GM12878 (cell line): Measurements from ENCODE around the gene MRPS21. TPM values are rescaled to one million over a fixed set of nuclear protein-coding genes. Genes with fewer than 3 reads are reported as not detected.

Source experiments
- ATAC-seq: fragments of 200-7000 bp; cut with Tn5 transposase; 3 replicates; pipeline ENCODE4 v1.9.1; 2020; ENCODE audit warnings: mild to moderate bottlenecking, moderate library complexity
- BruUV-seq: library from RNA; stranded (reverse); fragments of 400-500 nt; replicated peaks from 2 replicates; lab custom pipeline; 2021; lab: Mats Ljungman, UMichigan
- CTCF ChIA-PET: fragments of 300-600 bp; sonication (Branson Sonifier 250); formaldehyde crosslinking; extraction: SDS; loops from one replicate; lab custom pipeline; 2021; ENCODE audit warnings: inconsistent platforms; lab: Yijun Ruan, JAX
- POLR2A ChIA-PET: fragments of 350-600 bp; formaldehyde crosslinking; extraction: SDS; loops from one replicate; lab custom pipeline; 2021; ENCODE audit warnings: inconsistent platforms; lab: Charles Lee
- RAD21 ChIA-PET: fragments of 300-600 bp; sonication (Branson Sonifier 250); formaldehyde crosslinking; loops from one replicate; lab custom pipeline; 2023; ENCODE audit warnings: antibody characterized with exemption; ENCODE audit not compliant: unreplicated experiment; lab: Charles Lee
- SMC1A ChIA-PET: fragments of 300-600 bp; sonication (Branson Sonifier 250); formaldehyde crosslinking; loops from one replicate; lab custom pipeline; 2023; ENCODE audit not compliant: unreplicated experiment, uncharacterized antibody; lab: Charles Lee
- DNase-seq: peaks from one replicate; pipeline ENCODE4 v3.0.0-alpha.2; 2011; ENCODE audit warnings: low read depth, low spot score
- FAIRE-seq: peaks from 3 replicates; lab custom pipeline; 2011; peaks lifted over from hg19 to GRCh38; lab: Jason Lieb, UNC
- H2AFZ ChIP-seq: 2 replicates; pipeline ENCODE4 v1.6.0; 2011; ENCODE audit warnings: low read depth, low read length, control low read depth; ENCODE audit not compliant: control insufficient read depth
- H3K27ac ChIP-seq: 2 replicates; pipeline ENCODE4 v1.5.1; 2011; ENCODE audit warnings: control low read depth; ENCODE audit not compliant: control insufficient read depth, insufficient read depth
- H3K27me3 ChIP-seq, 2 experiments: replicated peaks in 1 of 2; 2 replicates each; pipeline versions ENCODE4 v1.6.0 to v1.6.1; 2011; ENCODE audit warnings: low read length in 1 of 2; ENCODE audit not compliant: control insufficient read depth in 2 of 2, insufficient read depth in 2 of 2
- H3K36me3 ChIP-seq, 2 experiments: 2 replicates each; pipeline ENCODE4 v1.5.1; 2011; ENCODE audit warnings: low read length in 1 of 2; ENCODE audit not compliant: control insufficient read depth in 2 of 2, insufficient read depth in 2 of 2
- H3K4me1 ChIP-seq: 2 replicates; pipeline ENCODE4 v1.6.1; 2011; ENCODE audit warnings: mild to moderate bottlenecking, low read length, moderate library complexity, mixed read lengths; ENCODE audit not compliant: control insufficient read depth, insufficient read depth
- H3K4me2 ChIP-seq: 2 replicates; pipeline ENCODE4 v1.6.0; 2011; ENCODE audit warnings: control low read depth; ENCODE audit not compliant: control insufficient read depth, insufficient read depth
- H3K4me3 ChIP-seq: fragments of 200-600 bp; sonication (generic); 2 replicates; pipeline ENCODE4 v1.5.1; 2016
- H3K79me2 ChIP-seq: 2 replicates; pipeline ENCODE4 v1.6.0; 2011; ENCODE audit warnings: low read length; ENCODE audit not compliant: control insufficient read depth, insufficient read depth
- H3K9ac ChIP-seq: 2 replicates; pipeline ENCODE4 v1.8.0; 2011; ENCODE audit warnings: low read length, control low read depth, mixed read lengths; ENCODE audit not compliant: control insufficient read depth, insufficient read depth
- H3K9me3 ChIP-seq: replicated peaks from 3 replicates; pipeline ENCODE4 v1.5.1; 2011; ENCODE audit warnings: mild to moderate bottlenecking, low read length; ENCODE audit not compliant: control insufficient read depth, insufficient read depth
- H4K20me1 ChIP-seq: 2 replicates; pipeline ENCODE4 v1.6.0; 2011; ENCODE audit not compliant: control insufficient read depth, insufficient read depth
- BCL3 ChIP-seq: IDR thresholded peaks from 2 replicates; pipeline ENCODE4 v1.6.1; 2011; ENCODE audit warnings: borderline replicate concordance, low read depth, mild to moderate bottlenecking, moderate library complexity, low read length; ENCODE audit not compliant: insufficient read depth, poor library complexity, severe bottlenecking
- CHD1 ChIP-seq: IDR thresholded peaks from 2 replicates; pipeline ENCODE4 v1.6.1; 2012; ENCODE audit warnings: low read depth, low read length, improper control_type of control experiment
- CHD2 ChIP-seq: IDR thresholded peaks from 2 replicates; pipeline ENCODE4 v1.6.1; 2011; ENCODE audit warnings: low read depth, low read length, improper control_type of control experiment, borderline replicate concordance
- CREM ChIP-seq: IDR thresholded peaks from 2 replicates; pipeline ENCODE4 v1.6.1; 2014; ENCODE audit warnings: antibody characterized with exemption, low read depth
- EED ChIP-seq: sonication (generic); IDR thresholded peaks from 2 replicates; pipeline ENCODE4 v1.6.1; 2016; ENCODE audit warnings: antibody characterized with exemption, low read depth
- EGR1 ChIP-seq, 2 experiments: IDR thresholded peaks; 1 replicate in 1 of 2; 2 replicates in 1 of 2; pipeline ENCODE4 v1.6.1; 2011 to 2012; ENCODE audit warnings: low read depth in 2 of 2, low read length in 2 of 2, borderline replicate concordance in 1 of 2, mild to moderate bottlenecking in 1 of 2, moderate library complexity in 1 of 2
- MXI1 ChIP-seq: fragments of 150-350 bp; IDR thresholded peaks from 2 replicates; pipeline ENCODE4 v1.6.1; 2011; ENCODE audit warnings: low read depth, mild to moderate bottlenecking, inconsistent platforms, low read length, improper control_type of control experiment
- MYB ChIP-seq: fragments of 150-350 bp; IDR thresholded peaks from 2 replicates; pipeline ENCODE4 v1.6.1; 2014; ENCODE audit warnings: mild to moderate bottlenecking, low read depth, low read length, borderline replicate concordance
- NR2F1 ChIP-seq: fragments of 450-650 bp; conservative IDR thresholded peaks from 2 replicates; pipeline ENCODE4 v1.6.1; 2017; ENCODE audit warnings: mild to moderate bottlenecking
- NRF1 ChIP-seq: conservative IDR thresholded peaks from 2 replicates; pipeline ENCODE4 v1.6.1; 2011; ENCODE audit warnings: mild to moderate bottlenecking, low read depth, low read length, improper control_type of control experiment
- SKIL ChIP-seq: fragments of 450-650 bp; IDR thresholded peaks from 2 replicates; pipeline ENCODE4 v1.6.1; 2017; ENCODE audit warnings: mild to moderate bottlenecking, low read depth, inconsistent platforms; ENCODE audit not compliant: poor library complexity, severe bottlenecking
- SREBF1 ChIP-seq: IDR thresholded peaks from 2 replicates; pipeline ENCODE4 v1.6.1; 2012; ENCODE audit warnings: mild to moderate bottlenecking, low read length
- YY1 ChIP-seq: IDR thresholded peaks from 2 replicates; pipeline ENCODE4 v1.6.1; 2011; ENCODE audit warnings: low read depth, mild to moderate bottlenecking, low read length
- ZNF24 ChIP-seq: fragments of 450-650 bp; IDR thresholded peaks from 2 replicates; pipeline ENCODE4 v1.6.1; 2017; ENCODE audit warnings: antibody characterized with exemption, mild to moderate bottlenecking
- ZSCAN29 ChIP-seq: fragments of 450-650 bp; IDR thresholded peaks from 2 replicates; pipeline ENCODE4 v1.6.1; 2017; ENCODE audit warnings: mild to moderate bottlenecking, moderate library complexity
- WGBS: methylation state at CpG from one replicate; pipeline ENCODE4 v1.1.6; 2016; ENCODE audit warnings: low lambda C conversion rate; ENCODE audit not compliant: insufficient replicate concordance, insufficient coverage; ENCODE audit errors: missing lambda C conversion rate; 5-methylcytosine and 5-hydroxymethylcytosine counted together
- in situ Hi-C: fragments of 300-500 bp; cut with MboI; formaldehyde crosslinking; loops from 9 replicates; pipeline ENCODE4 v1.14.3; 2018; ENCODE audit warnings: mixed read lengths
- intact Hi-C: fragments of 100-400 bp; cut with micrococcal nuclease; formaldehyde crosslinking; loops from one replicate; pipeline ENCODE4 v1.14.2; 2022; ENCODE audit not compliant: unreplicated experiment
- polyA plus RNA-seq, 11 experiments: library from polyadenylated mRNA; depleted of rRNA in 4 of 11; unstranded in 6 of 11; stranded (reverse) in 5 of 11; fragments of >200 nt; fragmentation: Nextera tagmentation in 4 of 11; fragmentation: Illumina TruSeq in 1 of 11; extraction: Ambion mirVana in 4 of 11; extraction: Trizol in 1 of 11; gene quantifications; 1 replicate in 1 of 11; 2 replicates in 10 of 11; pipeline versions ENCODE4 v1.2.1 to v1.2.3, GENCODE V29; 2011 to 2016; ENCODE audit warnings: inconsistent platforms in 2 of 11, missing spikeins in 2 of 11, low read depth in 1 of 11
- total RNA-seq, 4 experiments: library from RNA; depleted of rRNA in 3 of 4; stranded (reverse); fragments of >200 nt in 3 of 4; fragmentation: Illumina TruSeq in 1 of 4; extraction: Trizol in 1 of 4; gene quantifications; 2 replicates each; pipeline versions ENCODE4 v1.2.1 to v1.2.3, GENCODE V29; 2013 to 2021
- TF ChIP-seq, protein P1 (sequence below): fragments of 450-650 bp; IDR thresholded peaks from 2 replicates; pipeline ENCODE4 v1.6.1; 2016; ENCODE audit warnings: mild to moderate bottlenecking
- TF ChIP-seq, protein P2 (sequence below): IDR thresholded peaks from 2 replicates; pipeline ENCODE4 v1.6.1; 2011; ENCODE audit warnings: mild to moderate bottlenecking, low read depth, low read length, moderate library complexity; ENCODE audit not compliant: insufficient replicate concordance
- TF ChIP-seq, protein P3 (sequence below): IDR thresholded peaks from 2 replicates; pipeline ENCODE4 v1.6.1; 2012; ENCODE audit warnings: low read length, inconsistent platforms

The MRPS21 gene
- total and polyA plus RNA-seq, 10 of the 15 experiments (the other 5 are each of a cell fraction or from before 2014, with no cell fraction given) = 69.4 to 275 (median 103) TPM

DNA sequence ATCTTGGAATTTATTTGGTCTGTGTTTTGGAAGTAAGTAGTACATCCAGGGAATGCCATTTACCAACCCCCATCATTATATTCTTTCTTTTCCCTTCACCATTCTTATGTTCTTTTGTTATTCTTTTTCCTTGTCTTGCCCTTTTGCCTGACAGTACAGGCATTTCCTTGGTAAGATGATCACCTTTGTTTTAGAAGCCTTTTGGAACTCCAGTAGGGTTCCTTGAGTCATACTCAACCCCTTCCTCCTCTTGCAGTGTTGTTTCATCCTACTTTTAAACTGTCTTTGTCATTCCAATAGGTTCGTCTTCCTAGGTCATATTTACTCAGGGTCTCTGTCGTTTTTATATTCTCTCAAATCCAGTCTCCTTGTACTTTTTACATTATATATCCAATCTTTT, 9.2 kb downstream of the MRPS21 start:
- H3K4me3 ChIP-seq = no peak overlapping the region
- in situ Hi-C loops = no loop called here
- no peak for TF ChIP-seq MYB
- TF ChIP-seq ZNF24 = no peak
- no peak for TF ChIP-seq NR2F1
- no peak for TF ChIP-seq CHD2
- no peak for TF ChIP-seq CHD1
- no peak for TF ChIP-seq ZSCAN29
- TF ChIP-seq SKIL = no peak
- TF ChIP-seq BCL3 = no peak
- TF ChIP-seq, protein P1, sequence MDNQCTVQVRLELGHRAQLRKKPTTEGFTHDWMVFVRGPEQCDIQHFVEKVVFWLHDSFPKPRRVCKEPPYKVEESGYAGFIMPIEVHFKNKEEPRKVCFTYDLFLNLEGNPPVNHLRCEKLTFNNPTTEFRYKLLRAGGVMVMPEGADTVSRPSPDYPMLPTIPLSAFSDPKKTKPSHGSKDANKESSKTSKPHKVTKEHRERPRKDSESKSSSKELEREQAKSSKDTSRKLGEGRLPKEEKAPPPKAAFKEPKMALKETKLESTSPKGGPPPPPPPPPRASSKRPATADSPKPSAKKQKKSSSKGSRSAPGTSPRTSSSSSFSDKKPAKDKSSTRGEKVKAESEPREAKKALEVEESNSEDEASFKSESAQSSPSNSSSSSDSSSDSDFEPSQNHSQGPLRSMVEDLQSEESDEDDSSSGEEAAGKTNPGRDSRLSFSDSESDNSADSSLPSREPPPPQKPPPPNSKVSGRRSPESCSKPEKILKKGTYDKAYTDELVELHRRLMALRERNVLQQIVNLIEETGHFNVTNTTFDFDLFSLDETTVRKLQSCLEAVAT = no peak
- no peak for TF ChIP-seq SREBF1
- no peak for TF ChIP-seq CREM
- TF ChIP-seq, protein P2, sequence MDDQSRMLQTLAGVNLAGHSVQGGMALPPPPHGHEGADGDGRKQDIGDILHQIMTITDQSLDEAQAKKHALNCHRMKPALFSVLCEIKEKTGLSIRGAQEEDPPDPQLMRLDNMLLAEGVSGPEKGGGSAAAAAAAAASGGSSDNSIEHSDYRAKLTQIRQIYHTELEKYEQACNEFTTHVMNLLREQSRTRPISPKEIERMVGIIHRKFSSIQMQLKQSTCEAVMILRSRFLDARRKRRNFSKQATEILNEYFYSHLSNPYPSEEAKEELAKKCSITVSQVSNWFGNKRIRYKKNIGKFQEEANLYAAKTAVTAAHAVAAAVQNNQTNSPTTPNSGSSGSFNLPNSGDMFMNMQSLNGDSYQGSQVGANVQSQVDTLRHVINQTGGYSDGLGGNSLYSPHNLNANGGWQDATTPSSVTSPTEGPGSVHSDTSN = no peak
- TF ChIP-seq EGR1 (IDR thresholded peaks at IDR 0.05; ENCODE audit: borderline replicate concordance in 1 of 2, low read depth in 2 of 2, low read length in 2 of 2) = no peak
- TF ChIP-seq YY1 = no peak
- no peak for TF ChIP-seq NRF1
- TF ChIP-seq, protein P3, sequence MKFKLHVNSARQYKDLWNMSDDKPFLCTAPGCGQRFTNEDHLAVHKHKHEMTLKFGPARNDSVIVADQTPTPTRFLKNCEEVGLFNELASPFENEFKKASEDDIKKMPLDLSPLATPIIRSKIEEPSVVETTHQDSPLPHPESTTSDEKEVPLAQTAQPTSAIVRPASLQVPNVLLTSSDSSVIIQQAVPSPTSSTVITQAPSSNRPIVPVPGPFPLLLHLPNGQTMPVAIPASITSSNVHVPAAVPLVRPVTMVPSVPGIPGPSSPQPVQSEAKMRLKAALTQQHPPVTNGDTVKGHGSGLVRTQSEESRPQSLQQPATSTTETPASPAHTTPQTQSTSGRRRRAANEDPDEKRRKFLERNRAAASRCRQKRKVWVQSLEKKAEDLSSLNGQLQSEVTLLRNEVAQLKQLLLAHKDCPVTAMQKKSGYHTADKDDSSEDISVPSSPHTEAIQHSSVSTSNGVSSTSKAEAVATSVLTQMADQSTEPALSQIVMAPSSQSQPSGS = no peak
- no peak for TF ChIP-seq MXI1
- TF ChIP-seq EED = no peak

More for the DNA sequence above, 9.2 kb downstream of the MRPS21 start:
- Histone ChIP-seq H3K9me3 (no peaks in the 10 kb centered on the region), H4K20me1 (no peaks in the 10 kb centered on the region), H3K4me1 (no peaks in the 10 kb centered on the region), H3K27ac (no peak overlapping the region), H3K27me3 (no peaks in the 10 kb centered on the region), H3K36me3 (peaks cover 0 to 5% of the 10 kb centered on the region in 2 experiments; a peak in 1 of 4 replicates), H3K79me2 (no peaks in the 10 kb centered on the region), H3K4me2 (no peak overlapping the region), H3K9ac (no peak overlapping the region), H2AFZ (no peak overlapping the region)
- ChIA-PET RAD21 (no interaction called here), SMC1A (no interaction called here), POLR2A (interaction anchor here (0.6 kb wide), 1 partner anchor 61 kb away, joined by 3 read pairs; no protein-coding TSS in a partner anchor), CTCF (no interaction called here)
- BruUV-seq = no TSS peak
- no peak for DNase-seq
- ATAC-seq = no peak
- intact Hi-C loops = no loop called here
- 100% methylated on average over 2 of the region's 2 CpGs for WGBS
- FAIRE-seq = no peak
